ENCODE data around the gene MADD.

Gene MADD

DNA sequence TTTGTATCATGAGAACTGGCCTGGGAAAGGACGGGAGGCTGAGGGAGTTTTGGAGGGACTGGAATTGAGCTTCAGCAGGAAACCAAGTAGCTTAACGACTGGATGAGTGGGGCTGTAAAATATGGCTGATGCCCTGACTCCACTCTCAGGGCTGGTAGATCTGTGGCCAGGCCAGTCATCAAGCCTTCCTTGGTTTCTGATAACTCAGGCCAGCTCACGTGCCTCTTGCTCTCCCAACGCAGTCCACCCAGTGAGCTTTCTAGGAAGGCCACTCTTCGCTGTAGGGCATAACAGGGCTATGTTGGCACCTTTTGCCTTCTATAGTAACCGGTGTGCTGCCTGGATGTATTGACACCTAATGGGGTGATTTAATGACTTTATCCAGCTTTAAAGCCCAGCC is 5.8 kb upstream of the MADD start:
- no peak overlapping the region for H3K27ac ChIP-seq (ENCODE audit: low read length)
- no peaks in the 10 kb centered on the region for H3K9me3 ChIP-seq (ENCODE audit: control insufficient read depth, insufficient read depth, low read length)
- no peak for DNase-seq (ENCODE audit: low read depth, low spot score)
- no peak overlapping the region for H3K4me3 ChIP-seq (ENCODE audit: low read length)
- no peaks in the 10 kb centered on the region; the same call in 1 of the 2 replicates for H3K36me3 ChIP-seq (ENCODE audit: control insufficient read depth, insufficient read depth, low read length)
- no CpG with 5 or more reads among the region's 6 CpGs for WGBS (ENCODE audit: insufficient coverage, insufficient read length)
- H3K4me1 ChIP-seq (ENCODE audit: control insufficient read depth, insufficient read depth, low read length): peaks cover 8% of the 10 kb centered on the region
- H3K27me3 ChIP-seq (ENCODE audit: control insufficient read depth, insufficient read depth, low read length): no peaks in the 10 kb centered on the region

DNA sequence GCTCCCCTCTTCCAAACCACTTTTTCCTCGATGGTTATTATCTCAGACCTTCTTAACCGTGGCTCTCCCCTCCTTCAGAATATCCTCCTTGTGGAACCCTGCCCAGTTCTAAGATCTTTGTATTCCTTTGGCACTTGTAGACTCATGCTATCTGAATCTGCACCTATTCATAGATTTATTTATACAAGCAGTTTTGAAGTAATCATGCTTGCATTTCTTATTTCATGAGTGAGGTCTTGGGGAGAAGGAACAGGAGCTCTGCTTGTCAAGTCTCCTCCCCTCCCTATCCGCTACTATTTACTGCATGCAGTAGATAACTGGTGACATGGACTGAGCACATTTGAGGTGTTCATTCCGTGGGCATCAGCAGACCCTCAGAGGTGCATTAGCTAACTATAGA is 5.4 kb upstream of the MADD start:
- no peak overlapping the region for H3K27ac ChIP-seq (ENCODE audit: low read length)
- no peak for DNase-seq (ENCODE audit: low read depth, low spot score)
- no peaks in the 10 kb centered on the region; the same call in 1 of the 2 replicates for H3K36me3 ChIP-seq (ENCODE audit: control insufficient read depth, insufficient read depth, low read length)
- peaks cover 5% of the 10 kb centered on the region; the same call in 1 of the 2 replicates for H3K4me1 ChIP-seq (ENCODE audit: control insufficient read depth, insufficient read depth, low read length)
- WGBS (ENCODE audit: insufficient coverage, insufficient read length): no CpG with 5 or more reads among the region's 4 CpGs
- H3K27me3 ChIP-seq (ENCODE audit: control insufficient read depth, insufficient read depth, low read length): no peaks in the 10 kb centered on the region
- H3K4me3 ChIP-seq (ENCODE audit: low read length): no peak overlapping the region
- no peaks in the 10 kb centered on the region for H3K9me3 ChIP-seq (ENCODE audit: control insufficient read depth, insufficient read depth, low read length)

DNA sequence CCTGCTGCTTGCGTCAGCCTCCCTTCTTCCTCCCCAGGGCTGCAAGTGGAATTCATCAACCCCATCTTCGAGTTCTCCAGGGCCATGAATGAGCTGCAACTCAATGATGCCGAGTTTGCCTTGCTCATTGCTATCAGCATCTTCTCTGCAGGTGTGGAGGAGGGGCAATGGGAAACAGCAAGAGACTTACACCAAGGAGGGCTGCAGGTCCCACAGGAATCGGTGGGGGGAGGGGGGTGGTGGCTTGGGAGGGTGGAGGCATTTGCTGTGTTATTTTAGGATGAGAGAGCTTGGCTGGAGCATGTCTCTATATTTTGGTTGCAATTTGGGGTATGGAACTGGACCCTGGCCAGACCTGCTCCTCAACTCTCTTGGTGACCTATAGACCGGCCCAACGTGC is 2.1 kb upstream of the MADD start:
- Histone ChIP-seq H3K4me1 (ENCODE audit: control insufficient read depth, insufficient read depth, low read length) (peaks cover 6% of the 10 kb centered on the region; the same call in 1 of the 2 replicates), H3K9me3 (ENCODE audit: control insufficient read depth, insufficient read depth, low read length) (no peaks in the 10 kb centered on the region), H3K36me3 (ENCODE audit: control insufficient read depth, insufficient read depth, low read length) (no peaks in the 10 kb centered on the region), H3K27ac (ENCODE audit: low read length) (no peak overlapping the region), H3K4me3 (ENCODE audit: low read length) (no peak overlapping the region), H3K27me3 (ENCODE audit: control insufficient read depth, insufficient read depth, low read length) (no peaks in the 10 kb centered on the region)
- whole genome bisulfite sequencing (ENCODE audit: insufficient coverage, insufficient read length): no CpG with 5 or more reads among the region's 6 CpGs
- DNase-seq (ENCODE audit: low read depth, low spot score): no peak

DNA sequence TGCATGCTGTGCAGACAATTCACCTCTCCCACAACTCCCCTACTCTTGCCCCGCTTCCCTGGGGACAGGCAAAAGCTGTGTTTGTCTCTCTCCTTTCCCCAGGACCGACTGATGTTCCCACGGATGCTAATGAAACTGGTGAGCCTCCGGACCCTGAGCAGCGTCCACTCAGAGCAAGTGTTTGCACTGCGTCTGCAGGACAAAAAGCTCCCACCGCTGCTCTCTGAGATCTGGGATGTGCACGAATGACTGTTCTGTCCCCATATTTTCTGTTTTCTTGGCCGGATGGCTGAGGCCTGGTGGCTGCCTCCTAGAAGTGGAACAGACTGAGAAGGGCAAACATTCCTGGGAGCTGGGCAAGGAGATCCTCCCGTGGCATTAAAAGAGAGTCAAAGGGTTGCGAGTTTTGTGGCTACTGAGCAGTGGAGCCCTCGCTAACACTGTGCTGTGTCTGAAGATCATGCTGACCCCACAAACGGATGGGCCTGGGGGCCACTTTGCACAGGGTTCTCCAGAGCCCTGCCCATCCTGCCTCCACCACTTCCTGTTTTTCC is 1.4 kb upstream of the MADD start:
- no peaks in the 10 kb centered on the region for H3K9me3 ChIP-seq (ENCODE audit: control insufficient read depth, insufficient read depth, low read length)
- H3K36me3 ChIP-seq (ENCODE audit: control insufficient read depth, insufficient read depth, low read length): no peaks in the 10 kb centered on the region
- H3K27me3 ChIP-seq (ENCODE audit: control insufficient read depth, insufficient read depth, low read length): no peaks in the 10 kb centered on the region
- WGBS (ENCODE audit: insufficient coverage, insufficient read length): no CpG with 5 or more reads among the region's 13 CpGs
- no peak overlapping the region; the same call in 1 of the 2 replicates for H3K4me3 ChIP-seq (ENCODE audit: low read length)
- H3K27ac ChIP-seq (ENCODE audit: low read length): no peak overlapping the region
- peaks cover 6% of the 10 kb centered on the region; the same call in 1 of the 2 replicates for H3K4me1 ChIP-seq (ENCODE audit: control insufficient read depth, insufficient read depth, low read length)
- DNase-seq (ENCODE audit: low read depth, low spot score): no peak

DNA sequence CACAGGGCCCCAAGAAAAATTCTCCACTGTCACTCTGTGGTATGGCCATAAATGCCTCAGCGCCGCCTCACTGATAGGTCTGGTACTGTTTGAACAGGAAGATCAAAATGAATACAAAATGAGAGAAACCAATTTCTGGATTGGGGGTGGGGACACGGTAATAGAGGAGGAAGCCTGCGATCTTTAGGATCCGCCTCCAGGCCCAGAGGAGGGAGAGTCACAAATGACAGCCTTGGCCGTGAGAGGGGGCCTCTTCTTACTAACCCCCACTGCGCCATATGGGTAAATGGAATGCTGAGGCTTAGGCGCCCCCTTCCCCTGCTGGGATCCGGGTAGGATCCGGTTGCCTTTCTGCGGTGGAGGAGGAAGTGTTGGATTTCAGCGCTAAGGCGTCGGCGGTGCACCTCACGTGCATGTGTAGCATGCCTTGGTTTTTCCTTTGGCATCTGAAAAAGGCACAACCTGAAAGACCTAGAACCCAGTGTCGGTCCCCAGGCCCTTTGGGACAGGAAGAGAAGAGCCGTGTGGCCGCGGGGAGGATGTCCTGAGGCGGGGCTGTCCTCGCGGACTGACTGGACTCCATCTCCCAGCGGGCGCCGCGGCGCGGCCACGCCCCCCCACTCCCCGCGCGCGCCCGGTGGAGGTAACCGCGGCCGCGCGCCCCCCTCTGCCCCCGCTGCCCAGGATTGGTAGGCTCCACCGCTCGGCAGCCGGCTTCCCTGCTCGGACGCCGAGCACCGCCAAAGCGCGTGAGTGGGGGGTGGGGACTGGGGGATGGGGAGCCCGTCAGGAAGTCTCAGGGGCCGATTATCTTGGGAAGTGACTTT is 718 bp upstream of the MADD start:
- Histone ChIP-seq H3K27ac (ENCODE audit: low read length) (no peak overlapping the region), H3K27me3 (ENCODE audit: control insufficient read depth, insufficient read depth, low read length) (no peaks in the 10 kb centered on the region), H3K4me3 (ENCODE audit: low read length) (peak overlapping the region; percentile 92; the same call in 1 of the 2 replicates), H3K9me3 (ENCODE audit: control insufficient read depth, insufficient read depth, low read length) (no peaks in the 10 kb centered on the region), H3K36me3 (ENCODE audit: control insufficient read depth, insufficient read depth, low read length) (no peaks in the 10 kb centered on the region), H3K4me1 (ENCODE audit: control insufficient read depth, insufficient read depth, low read length) (peaks cover 6% of the 10 kb centered on the region; the same call in 1 of the 2 replicates)
- no CpG with 5 or more reads among the region's 52 CpGs for WGBS (ENCODE audit: insufficient coverage, insufficient read length)
- DNase-seq (ENCODE audit: low read depth, low spot score): no peak

DNA sequence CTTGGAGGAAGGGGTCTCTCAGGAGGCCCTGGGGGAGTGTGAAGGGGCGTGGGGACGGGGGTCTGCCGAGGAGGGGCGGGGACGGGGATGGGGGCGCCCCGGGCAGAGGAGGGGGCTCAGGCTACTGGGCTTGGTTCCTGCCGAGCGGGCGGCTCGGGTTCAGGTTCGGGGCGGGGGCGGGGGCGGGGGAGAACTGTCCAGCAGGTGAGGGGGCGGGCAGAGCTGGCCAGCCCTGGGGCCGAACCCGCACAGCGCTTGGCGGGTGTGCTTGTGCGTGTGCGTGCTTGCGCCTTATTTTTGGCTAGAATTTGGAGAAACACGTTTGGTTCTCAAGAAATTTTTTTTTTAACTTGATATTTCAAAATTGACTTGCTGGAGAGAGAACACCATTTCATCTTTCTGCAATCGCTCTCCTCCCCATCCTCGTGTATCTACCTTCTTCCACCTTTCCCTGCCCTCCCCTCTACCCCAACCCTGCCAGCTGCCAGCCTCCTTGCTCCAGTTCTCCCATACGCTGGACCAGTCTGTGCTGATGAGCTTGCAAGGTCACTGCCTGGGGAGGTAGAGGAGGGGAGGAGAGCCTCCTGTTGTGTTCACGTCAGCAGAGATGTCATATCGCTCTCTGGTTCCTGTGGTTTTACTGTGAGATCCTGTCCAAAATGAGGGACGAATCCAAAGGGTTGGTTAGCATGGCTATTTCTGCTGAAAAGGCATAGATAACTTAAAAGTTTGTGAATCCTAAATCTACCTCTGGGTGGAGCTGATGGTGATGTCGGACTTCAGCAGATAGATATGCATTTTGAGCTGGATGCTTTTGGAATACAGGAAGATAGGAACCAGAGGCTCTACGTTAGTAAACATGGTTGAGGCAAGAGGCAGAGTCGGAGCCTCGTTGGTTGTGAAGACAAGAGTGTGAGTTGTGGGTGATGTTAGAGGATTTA is 668 bp downstream of the MADD start:
- no CpG with 5 or more reads among the region's 34 CpGs for WGBS (ENCODE audit: insufficient coverage, insufficient read length)

DNA sequence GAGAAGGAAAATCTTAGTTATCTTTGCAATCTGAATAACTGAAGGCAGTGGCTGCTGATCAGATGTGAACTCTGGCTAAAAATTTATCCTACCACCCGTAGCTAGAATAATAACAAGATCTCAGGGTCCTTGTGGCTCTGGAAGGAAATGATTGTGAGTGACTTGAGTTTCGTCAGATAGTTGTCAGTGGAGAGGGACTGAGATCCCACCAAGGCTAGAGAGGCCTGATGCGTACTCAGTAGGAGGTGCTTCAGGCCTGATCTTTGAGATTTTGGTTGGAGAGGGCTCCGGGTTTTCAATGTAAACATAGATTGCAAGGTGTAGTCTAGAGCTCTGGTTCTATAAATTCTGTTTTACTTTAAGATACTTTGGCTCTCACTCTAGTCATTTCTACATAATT is 1.4 kb downstream of the MADD start:
- no CpG with 5 or more reads among the region's 4 CpGs for WGBS (ENCODE audit: insufficient coverage, insufficient read length)
- no peak for DNase-seq (ENCODE audit: low read depth, low spot score)
- no peak overlapping the region for H3K4me3 ChIP-seq (ENCODE audit: low read length)
- H3K36me3 ChIP-seq (ENCODE audit: control insufficient read depth, insufficient read depth, low read length): 0 out of 2 replicates have a peak, but pooled peaks cover 4% of the 10 kb centered on the region
- H3K27ac ChIP-seq (ENCODE audit: low read length): no peak overlapping the region
- peaks cover 6% of the 10 kb centered on the region; the same call in 1 of the 2 replicates for H3K4me1 ChIP-seq (ENCODE audit: control insufficient read depth, insufficient read depth, low read length)
- H3K27me3 ChIP-seq (ENCODE audit: control insufficient read depth, insufficient read depth, low read length): no peaks in the 10 kb centered on the region
- H3K9me3 ChIP-seq (ENCODE audit: control insufficient read depth, insufficient read depth, low read length): no peaks in the 10 kb centered on the region

More for the DNA sequence above, 668 bp downstream of the MADD start:
- Histone ChIP-seq H3K9me3 (ENCODE audit: control insufficient read depth, insufficient read depth, low read length) (no peaks in the 10 kb centered on the region), H3K4me1 (ENCODE audit: control insufficient read depth, insufficient read depth, low read length) (peaks cover 6% of the 10 kb centered on the region; the same call in 1 of the 2 replicates), H3K36me3 (ENCODE audit: control insufficient read depth, insufficient read depth, low read length) (0 out of 2 replicates have a peak, but pooled peaks cover 4% of the 10 kb centered on the region), H3K27ac (ENCODE audit: low read length) (no peak overlapping the region), H3K27me3 (ENCODE audit: control insufficient read depth, insufficient read depth, low read length) (no peaks in the 10 kb centered on the region), H3K4me3 (ENCODE audit: low read length) (peak overlapping the region; percentile 92)
- no peak for DNase-seq (ENCODE audit: low read depth, low spot score)

DNA sequence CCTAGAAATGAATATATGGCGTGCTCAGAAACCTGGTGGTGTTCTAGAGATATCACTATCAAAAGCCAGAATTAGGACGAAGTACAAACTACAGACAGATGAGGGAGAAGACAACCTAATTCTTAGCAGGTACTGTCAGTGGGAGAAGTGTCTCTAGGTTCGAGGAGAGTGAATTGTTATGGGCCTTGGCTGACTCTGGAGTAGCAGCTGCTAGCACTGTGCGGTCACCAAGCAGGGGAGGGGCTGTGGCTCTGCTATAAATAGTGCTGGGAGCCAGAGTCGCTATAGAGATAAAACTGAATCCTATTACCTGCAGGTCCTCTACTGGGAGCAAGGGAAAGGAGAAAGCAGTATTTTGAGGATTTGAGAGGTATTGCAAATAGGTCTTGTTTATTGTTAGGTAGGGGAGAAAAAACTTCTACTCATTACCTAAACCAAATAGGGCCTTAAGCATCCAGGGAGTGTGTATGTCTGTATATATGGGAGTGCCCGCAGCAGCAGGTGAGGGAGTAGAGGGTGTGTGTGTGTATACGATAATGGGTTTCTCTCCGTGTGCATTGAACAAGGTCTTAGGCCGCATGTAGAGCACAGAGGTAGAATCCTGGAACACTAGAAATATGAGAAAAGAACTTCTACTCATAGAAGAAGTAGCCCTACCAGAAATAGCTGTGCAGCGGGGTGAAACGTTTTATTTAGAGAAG is 2.2 kb downstream of the MADD start:
- Histone ChIP-seq H3K4me1 (ENCODE audit: control insufficient read depth, insufficient read depth, low read length) (peaks cover 6% of the 10 kb centered on the region; the same call in 1 of the 2 replicates), H3K9me3 (ENCODE audit: control insufficient read depth, insufficient read depth, low read length) (no peaks in the 10 kb centered on the region), H3K4me3 (ENCODE audit: low read length) (no peak overlapping the region), H3K27me3 (ENCODE audit: control insufficient read depth, insufficient read depth, low read length) (no peaks in the 10 kb centered on the region), H3K27ac (ENCODE audit: low read length) (no peak overlapping the region), H3K36me3 (ENCODE audit: control insufficient read depth, insufficient read depth, low read length) (peaks cover 6% of the 10 kb centered on the region; the same call in 1 of the 2 replicates)
- DNase-seq (ENCODE audit: low read depth, low spot score): no peak
- no CpG with 5 or more reads among the region's 11 CpGs for WGBS (ENCODE audit: insufficient coverage, insufficient read length)

DNA sequence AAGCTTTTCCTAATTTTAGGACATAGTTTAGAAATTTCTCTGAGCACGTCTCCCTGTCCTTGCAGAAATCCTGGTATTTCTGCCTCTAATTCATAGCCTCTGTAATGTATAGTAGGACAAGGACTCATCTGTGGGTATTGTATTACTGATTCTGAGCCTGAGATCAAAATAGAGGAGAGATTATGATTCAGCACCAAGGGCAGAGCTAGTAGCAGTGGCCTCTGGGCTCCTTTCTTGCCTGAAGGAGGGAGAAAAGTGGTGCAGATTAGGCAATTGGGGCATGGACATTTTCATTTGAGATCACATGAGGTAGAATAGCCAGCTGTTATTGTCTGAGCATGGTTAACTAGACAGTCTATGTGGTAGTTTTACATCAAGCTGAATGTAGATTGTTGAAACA is 2.8 kb downstream of the MADD start:
- WGBS (ENCODE audit: insufficient coverage, insufficient read length): no CpG with 5 or more reads among the region's 1 CpG
- DNase-seq (ENCODE audit: low read depth, low spot score): no peak
- Histone ChIP-seq H3K36me3 (ENCODE audit: control insufficient read depth, insufficient read depth, low read length) (peaks cover 6% of the 10 kb centered on the region; the same call in 1 of the 2 replicates), H3K27me3 (ENCODE audit: control insufficient read depth, insufficient read depth, low read length) (no peaks in the 10 kb centered on the region), H3K9me3 (ENCODE audit: control insufficient read depth, insufficient read depth, low read length) (no peaks in the 10 kb centered on the region), H3K27ac (ENCODE audit: low read length) (no peak overlapping the region), H3K4me1 (ENCODE audit: control insufficient read depth, insufficient read depth, low read length) (peaks cover 6% of the 10 kb centered on the region; the same call in 1 of the 2 replicates), H3K4me3 (ENCODE audit: low read length) (no peak overlapping the region)

Data from iPS DF 6.9 (cell line).